Cerebellar nuclear complex (tissue), 1 donor: ENCODE results near the gene NLN.
A peak's percentile ranks its signal among the peaks of the same experiment; 100 is the strongest.
"Not testable (repeated sequence)": the region's sequence is repeated elsewhere in the genome, so short reads cannot be mapped to it uniquely, and the experiment has no call there.

ENCODE experiments used
- DNase-seq, 2 experiments: peaks; one replicate each; lab custom pipeline; 2025; lab: John Stamatoyannopoulos, UW

The NLN gene

GRCh38 chr5:65772963-65773362 is 51.0 kb downstream of the NLN start:
- not testable (repeated sequence) for DNase-seq

- no peak for DNase-seq
Observed at GRCh38 chr5:65774346-65774745, 52.3 kb downstream of the NLN start.

- DNase-seq, result no peak
Observed at GRCh38 chr5:65775476-65775875, 53.5 kb downstream of the NLN start.

GRCh38 chr5:65776441-65777141 is 54.6 kb downstream of the NLN start:
- DNase-seq, result no peak

GRCh38 chr5:65778126-65778525 is 56.1 kb downstream of the NLN start:
- DNase-seq, result no peak

GRCh38 chr5:65779643-65780042 is 57.6 kb downstream of the NLN start:
- DNase-seq, result no peak

GRCh38 chr5:65788296-65788695 is 66.3 kb downstream of the NLN start:
- DNase-seq, result not testable (repeated sequence)

GRCh38 chr5:65790371-65791163 is 68.6 kb downstream of the NLN start:
- DNase-seq, result no peak

GRCh38 chr5:65791712-65792673 is 70.0 kb downstream of the NLN start:
- no peak for DNase-seq

- no peak for DNase-seq
Observed at GRCh38 chr5:65796269-65796668, 74.3 kb downstream of the NLN start.

- DNase-seq, result no peak
Observed at GRCh38 chr5:65796751-65797316, 74.8 kb downstream of the NLN start.

GRCh38 chr5:65797481-65797880 is 75.5 kb downstream of the NLN start:
- no peak for DNase-seq

- DNase-seq, result no peak
Observed at GRCh38 chr5:65799857-65800256, 77.9 kb downstream of the NLN start.

GRCh38 chr5:65800775-65801174 is 78.8 kb downstream of the NLN start:
- no peak for DNase-seq

- DNase-seq, result no peak
Observed at GRCh38 chr5:65801352-65801783, 79.4 kb downstream of the NLN start.

- DNase-seq, result no peak
Observed at GRCh38 chr5:65802080-65802479, 80.1 kb downstream of the NLN start.

- no peak for DNase-seq
Observed at GRCh38 chr5:65802820-65803219, 80.8 kb downstream of the NLN start.

GRCh38 chr5:65803699-65804391 is 81.8 kb downstream of the NLN start:
- no peak for DNase-seq

- DNase-seq, result no peak
Observed at GRCh38 chr5:65805089-65805488, 83.1 kb downstream of the NLN start.

- not testable (repeated sequence) for DNase-seq
Observed at GRCh38 chr5:65807494-65807893, 85.5 kb downstream of the NLN start.

- DNase-seq, result peak in 1 of 2 experiments; percentile 32
Observed at GRCh38 chr5:65808251-65808741, 86.3 kb downstream of the NLN start.
